HS-5 (cell line): ENCODE measurements around the gene ANP32E.
"Not testable (repeated sequence)": the region's sequence is repeated elsewhere in the genome, so short reads cannot be mapped to it uniquely, and the experiment has no call there.

ENCODE experiments used
- DNase-seq: peaks from one replicate; pipeline ENCODE4 v3.0.0-alpha.2; 2012; ENCODE audit warnings: low read depth

Gene ANP32E

DNA sequence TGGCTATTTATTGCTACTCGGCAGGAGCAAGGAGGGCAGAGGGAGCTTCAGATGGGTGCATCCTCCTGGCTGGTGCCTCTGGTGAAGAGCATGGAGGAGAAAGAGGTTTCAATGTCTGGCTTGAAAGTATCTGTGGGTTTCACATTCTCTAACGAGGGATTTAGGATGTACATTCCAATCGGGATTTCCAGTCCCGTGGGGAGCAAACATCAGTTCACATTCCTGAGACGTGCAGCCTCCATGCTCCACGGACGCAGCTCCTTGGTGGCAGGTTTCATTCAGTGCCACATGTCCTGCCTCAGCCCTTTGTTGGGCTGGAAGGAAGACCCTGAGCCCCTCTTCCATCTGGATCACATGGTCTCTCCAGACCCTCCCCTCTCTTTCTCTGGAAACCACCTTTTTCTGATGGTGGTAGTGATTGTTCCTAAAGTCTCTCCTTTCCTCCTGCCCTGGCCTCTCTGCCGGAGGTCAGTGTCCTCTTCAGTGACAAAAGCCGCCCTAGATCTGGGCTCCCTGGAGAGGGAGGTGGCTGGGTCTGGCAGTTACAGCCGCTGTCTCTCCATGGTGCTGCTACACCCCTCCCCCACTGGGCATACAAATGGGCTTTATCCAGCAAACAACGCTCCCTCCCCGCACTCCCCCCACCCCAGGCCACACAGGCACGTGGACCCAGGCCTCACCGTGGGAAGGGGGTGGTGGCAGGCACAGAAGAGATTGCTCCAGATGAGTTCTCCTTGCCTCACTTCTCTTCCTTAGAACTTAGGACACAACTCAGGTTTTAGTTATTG is 20.8 kb upstream of the ANP32E start:
- DNase-seq: no peak

DNA sequence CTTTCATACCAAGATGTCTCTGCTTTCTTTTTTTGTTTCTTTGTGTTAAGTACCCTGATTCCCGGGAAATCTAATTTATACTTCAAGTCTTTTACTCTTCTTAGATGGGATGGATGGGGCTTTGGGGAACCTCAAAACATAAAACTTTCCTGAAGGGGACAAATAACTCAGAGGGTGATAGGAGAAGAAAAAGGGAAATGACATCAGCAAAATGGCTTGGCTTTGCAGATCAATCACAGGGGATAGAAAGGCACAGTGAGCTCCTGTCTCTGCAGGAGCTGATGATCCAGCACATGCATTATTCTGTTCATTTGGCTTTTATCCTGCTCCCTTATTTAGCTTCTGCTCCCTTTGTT is 20.3 kb upstream of the ANP32E start:
- no peak for DNase-seq

DNA sequence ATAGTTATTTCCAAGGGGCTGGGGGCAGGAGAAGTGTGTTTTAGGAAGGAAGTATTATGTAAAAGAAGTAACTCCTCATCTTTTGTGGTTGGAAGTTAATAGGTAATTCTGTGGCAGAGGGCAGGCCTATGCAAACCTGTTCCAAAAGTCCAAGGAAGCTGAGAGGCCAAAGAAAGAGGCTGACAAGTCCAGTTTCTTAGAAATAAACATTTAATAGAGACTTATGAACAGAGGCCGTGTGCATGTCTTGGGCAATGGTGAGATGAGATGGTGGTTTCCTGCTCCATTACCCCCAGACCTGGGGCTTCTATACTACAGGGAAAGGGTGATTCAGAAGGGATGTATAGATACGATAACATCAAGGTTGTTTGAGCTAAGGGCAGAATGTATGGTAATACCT is 14.0 kb upstream of the ANP32E start:
- no peak for DNase-seq

DNA sequence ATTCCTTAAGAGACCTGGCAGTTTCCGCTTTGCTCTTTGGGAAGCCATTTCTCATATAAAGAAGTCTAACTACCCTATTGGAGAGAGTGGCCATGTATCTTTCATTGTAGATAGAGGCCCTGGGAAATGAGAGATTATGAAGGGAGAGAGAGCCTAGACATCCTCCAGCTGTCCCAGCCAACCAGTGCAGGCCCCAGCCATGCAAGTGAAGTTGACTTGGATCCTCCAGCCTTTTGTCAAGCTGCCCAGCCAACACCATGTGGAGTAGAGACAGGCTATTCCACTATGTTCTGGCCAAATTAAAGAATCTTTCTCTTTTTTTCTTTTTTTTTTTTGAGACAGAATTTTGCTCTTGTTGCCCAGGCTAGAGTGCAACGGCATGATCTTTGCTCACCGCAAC is 7.1 kb upstream of the ANP32E start:
- DNase-seq: no peak

DNA sequence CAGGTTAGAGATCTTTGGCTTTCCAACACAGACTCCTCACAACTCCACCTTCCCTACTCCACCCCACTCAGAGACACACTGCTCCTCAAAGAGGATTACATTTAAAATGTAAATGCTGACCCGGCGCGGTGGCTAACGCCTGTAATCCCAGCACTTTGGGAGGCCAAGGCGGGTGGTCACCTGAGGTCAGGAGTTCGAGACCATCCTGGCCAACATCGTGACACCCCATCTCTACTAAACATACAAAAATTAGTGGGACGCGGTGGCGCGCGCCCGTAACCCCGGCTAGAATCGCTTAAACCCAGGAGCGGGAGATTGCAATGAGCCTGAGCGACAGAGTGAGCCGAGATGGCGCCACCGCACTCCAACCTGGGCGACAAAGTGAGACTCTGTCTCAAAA is 1.8 kb upstream of the ANP32E start:
- DNase-seq: no peak

DNA sequence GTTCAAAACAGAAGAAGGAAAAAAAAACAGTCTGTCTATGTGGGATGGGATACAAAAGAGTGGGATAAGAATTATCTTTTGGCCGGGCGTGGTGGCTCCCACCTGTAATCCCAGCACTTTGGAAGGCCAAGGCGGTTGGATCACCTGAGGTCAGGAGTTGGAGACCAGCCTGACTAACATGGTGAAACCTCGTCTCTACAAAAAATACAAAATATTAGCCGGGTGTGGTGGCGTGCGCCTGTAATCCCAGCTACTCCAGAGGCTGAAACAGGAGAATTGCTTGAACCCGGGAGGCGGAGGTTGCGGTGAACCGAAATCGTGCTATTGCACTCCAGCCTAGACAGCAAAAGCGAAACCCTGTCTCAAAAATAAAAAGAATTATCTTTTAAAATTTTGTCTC is 1.3 kb upstream of the ANP32E start:
- not testable (repeated sequence) for DNase-seq

DNA sequence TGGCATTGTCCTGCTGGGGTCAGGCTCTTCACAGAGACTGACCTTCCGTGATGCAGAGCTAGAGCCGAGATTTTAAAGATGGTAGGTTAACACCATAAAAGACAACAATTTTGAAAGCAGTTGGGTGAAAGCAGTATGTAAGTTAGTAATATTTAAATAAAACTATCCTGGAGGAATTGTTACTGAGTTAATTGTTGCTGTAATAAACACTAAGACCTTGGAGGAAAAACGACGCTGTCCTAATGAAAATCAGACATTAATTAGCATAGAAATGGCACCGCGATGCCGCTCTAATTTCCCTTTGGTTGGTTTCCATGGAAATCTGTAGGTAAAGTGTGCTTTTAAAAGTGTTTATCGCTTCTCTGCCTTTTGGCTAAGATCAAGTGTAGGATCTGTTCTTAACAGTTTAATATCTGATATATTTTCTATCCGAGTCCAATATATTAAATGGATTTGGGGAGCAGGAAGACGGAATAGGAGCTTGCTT is 745 bp upstream of the ANP32E start:
- no peak for DNase-seq

DNA sequence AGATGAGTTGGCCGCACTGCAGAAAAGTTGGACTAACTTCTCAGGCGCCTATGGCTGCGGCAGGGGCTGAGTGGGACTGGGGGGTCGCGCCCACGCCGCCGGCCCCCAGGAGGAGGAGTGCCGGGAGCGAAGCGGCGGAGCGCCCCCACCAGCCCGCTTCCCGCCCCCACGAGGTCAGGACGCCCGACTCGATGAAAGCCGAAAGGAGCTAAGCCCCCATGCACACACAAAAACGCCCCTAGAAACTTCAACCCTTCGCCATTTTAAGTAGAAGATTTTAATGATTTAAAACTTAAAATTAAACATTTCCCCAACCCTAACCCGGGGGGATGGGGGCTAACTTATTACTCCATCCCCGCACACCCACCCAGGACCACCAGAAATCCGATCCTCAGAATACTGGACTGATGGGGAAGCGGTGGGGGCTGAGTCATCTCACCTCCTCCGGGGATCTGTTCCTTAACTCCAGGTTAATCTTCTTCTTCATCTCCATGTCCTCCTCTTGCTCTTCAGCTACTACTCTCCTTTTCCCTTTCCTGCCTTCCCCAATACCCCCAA is 539 bp downstream of the ANP32E start:
- no peak for DNase-seq

DNA sequence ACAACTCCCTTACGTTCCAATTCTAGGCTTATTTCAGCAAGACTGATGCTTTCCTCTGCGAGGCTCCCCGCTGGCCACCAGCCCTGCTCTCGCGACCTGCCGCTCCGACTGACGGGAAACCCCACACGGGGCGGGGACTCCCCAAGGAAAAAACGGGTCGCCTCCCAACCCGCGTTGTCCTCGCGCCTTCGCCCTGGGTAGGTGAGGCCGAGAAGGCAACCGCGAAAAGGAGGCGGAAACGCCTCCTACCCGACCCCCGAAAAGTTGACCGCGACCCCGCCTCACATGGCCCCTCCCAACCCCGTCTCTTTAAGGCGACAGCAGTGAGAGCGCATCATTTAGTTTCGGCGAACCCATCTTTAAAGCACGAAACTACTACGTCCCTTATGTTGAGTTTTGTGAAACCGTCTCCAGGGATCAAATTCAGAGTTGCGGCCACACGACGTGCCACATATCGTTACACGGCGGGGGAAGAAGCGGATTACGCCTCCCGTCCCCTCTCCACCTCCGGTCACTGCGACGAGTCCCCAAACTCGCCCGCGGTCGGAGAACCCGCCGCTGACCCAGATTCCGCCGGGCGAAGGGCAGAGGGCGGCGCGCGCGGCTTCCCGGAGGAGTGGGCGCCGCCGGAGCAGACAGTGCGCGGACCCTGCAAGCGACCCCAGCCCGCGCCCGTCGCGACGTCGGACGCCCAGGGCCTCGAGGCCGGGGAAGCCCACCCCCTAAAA is 1.2 kb downstream of the ANP32E start:
- DNase-seq: no peak

DNA sequence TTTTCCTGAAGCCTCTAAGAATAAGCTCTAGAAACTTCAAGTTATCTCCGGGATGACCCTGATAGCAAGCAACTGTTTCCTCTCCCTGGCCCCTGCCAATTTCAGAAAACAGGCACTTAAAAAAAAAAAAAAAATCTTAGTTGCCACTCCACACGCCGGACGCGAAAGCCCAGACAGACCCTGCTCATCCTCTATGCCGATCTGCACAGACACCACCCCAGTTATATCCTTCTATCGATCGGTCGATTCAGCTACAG is 1.7 kb downstream of the ANP32E start:
- no peak for DNase-seq

DNA sequence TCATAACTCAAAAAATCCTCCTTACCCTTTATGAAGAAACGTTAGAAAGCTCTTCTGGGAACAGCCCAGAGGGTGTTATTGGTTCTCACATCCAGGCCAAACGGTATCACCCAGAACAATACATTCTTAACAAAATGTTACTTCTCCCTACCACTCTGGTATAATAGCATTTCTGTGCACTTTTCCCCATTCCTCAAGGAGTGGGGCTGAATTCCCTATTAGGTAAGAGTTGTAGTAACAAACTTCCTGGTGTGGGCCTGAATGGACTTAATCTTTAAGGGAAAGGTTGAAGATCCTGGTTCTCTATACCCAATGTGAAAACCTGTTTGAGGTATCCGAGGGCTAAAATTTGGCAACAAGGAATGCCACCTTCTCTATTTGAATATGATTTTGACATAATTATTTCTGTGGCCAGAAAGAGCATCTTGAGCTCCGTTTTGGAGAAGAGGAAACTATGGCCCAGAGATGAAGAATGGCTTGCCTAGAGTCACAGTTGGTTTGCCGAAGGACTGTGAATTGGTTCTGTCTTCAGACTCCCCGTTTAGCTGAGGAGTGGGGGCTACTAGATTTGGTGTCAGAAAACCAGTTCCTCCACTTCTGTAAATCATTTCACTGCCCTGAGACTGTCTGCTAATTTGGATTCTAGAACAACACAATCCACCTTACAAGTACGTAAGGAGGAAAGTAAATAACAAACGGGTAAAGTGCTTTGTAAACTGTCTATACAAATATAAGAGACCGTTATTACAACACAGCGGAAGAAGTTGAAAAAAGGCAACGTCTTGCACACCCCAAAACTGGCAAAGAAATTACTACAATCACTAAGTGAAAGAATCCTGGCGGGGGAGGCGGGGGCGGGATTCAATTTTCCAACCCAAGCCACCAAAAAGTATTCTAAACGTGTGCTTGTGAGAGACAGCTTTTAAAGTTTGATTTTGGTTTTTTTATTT is 2.3 kb downstream of the ANP32E start:
- DNase-seq: no peak

DNA sequence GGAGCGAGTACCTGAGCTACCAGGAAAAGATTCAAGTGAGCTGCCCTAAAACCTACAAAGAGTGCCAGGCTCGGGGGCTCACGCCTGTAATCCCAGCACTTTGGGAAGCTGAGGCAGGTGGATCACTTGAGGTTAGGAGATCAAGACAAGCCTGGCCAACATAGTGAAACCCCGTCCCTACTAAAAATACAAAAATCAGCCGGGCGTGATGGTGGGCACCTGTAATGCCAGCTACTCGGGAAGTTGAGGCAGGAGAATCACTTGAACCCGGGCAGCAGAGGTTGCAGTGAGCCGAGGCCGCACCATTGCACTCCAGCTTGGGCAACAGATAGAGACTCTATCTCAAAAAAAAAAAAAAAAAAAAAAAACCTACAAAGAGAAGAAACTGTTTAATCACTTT is 3.0 kb downstream of the ANP32E start:
- not testable (repeated sequence) for DNase-seq

DNA sequence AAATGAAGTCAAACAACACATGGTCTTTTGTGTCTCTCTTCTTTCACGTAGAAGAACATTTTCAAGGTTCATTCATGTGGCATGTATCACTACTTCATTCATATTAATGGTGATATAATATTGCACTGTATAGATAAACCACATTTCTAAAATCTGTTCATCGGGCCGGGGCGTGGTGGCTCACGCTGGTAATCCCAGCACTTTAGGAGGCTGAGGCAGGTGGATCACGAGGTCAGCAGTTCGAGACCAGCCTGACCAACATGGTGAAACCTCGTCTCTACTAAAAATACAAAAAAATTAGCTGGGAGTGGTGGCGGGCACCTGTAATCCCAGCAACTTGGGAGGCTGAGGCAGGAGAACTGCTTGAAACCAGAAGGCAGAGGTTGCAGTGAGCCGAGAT is 7.7 kb downstream of the ANP32E start:
- DNase-seq: not testable (repeated sequence)

DNA sequence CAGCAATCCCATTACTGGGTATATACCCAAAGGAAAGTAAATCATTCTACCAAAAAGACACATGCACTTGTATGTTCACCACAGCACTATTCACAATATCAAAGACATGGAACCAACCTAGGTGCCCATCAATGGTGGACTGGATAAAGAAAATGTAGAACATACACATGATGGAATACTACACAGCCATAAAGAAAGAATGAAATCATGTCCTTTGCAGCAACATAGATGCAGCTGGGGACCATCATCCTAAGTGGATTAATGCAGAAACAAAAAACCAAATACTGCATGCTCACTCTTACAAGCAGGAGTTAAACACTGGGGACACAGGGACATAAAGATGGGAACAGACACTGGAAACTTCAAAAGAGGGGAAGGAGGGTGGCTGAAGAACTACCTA is 8.7 kb downstream of the ANP32E start:
- DNase-seq: no peak

DNA sequence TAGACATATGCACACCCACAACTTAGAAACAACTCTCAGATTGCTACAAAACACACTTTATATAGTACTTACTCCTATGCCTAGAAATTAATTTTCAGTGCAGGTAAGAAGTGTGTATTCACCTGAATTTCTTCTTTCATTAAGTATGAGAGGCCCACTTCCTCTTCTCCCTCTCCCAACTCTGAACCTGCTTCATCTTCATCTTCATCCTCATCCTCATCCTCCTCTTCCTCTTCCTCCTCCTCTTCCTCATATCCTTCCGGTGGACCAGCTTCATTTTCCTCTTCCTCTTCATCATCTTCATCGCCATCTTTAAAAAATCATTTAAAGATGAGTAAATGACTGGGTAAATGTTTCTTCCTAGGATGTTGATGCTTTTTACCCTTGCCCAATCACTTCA is 9.4 kb downstream of the ANP32E start:
- DNase-seq: no peak

DNA sequence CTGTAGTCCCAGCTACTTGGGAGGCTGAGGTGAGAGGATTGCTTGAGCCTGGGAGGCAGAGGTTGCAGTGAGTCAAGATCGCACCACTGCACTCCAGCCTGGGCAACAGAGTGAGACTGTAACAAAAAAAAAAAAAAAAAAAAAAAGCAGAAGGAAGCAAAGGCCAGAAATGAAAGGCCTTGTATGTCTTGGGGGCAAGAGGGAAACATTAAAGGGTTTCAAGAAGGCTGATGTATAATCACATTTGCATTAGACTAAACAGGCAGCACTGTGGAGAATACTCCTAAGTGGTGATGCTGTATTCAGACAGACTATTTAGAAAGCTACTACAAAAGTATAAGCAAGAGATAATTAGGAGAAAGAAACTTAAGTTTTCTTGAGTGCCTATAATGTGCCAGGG is 10.4 kb downstream of the ANP32E start:
- DNase-seq: no peak

DNA sequence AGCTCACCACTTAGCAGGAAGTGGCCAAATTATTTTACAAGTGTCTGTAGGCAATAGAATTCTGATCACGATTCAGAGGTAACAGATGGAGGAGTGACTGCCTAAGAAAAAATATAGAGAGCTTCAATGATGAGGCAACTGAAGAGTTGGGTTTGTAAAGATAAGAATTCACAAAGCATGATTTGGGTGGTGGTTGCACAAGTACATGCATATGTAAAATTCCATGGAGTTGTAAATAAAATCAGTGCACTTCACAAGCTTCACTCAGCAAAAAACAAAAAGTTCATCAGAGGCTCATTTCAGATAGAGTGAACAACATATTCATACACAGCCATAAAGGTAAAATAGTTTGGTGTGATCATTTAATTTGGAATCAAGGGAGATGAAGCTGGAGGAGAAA is 10.9 kb downstream of the ANP32E start:
- DNase-seq: no peak

DNA sequence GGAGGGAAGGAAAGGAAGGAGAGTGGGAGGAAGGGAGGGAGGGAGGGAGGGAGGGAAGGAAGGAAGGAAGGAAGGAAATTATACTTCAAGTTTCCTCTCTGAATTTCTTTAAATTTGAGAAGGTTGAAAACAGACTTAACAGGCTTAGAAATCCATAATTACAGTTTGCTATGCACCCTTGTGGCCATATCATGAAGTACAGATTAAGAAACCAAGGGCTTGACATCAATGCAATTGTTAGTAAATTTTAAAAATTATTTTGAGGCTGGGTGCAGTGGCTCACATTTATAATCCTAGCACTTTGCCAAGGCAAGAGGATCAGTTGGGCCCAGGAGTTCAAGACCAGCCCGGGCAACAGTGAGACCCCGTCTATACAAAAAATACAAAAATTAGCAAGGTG is 14.4 kb downstream of the ANP32E start:
- DNase-seq: no peak

DNA sequence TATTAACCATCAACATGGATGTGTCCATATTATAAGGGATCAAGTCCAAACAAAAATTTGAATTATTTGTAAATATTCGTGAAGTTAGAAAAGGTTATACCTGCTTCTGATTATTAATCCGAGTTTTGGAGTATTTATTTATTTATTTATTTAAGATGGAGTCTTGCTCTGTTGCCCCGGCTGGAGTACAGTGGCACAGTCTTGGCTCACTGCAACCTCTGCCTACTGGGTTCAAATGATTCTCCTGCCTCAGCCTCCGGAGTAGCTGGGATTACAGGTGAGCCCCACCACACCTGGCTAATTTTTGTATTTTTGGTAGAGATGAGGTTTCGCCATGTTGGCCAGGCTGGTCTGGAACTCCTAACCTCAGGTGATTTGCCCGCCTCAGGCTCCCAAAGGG is 20.1 kb downstream of the ANP32E start:
- DNase-seq: not testable (repeated sequence)

DNA sequence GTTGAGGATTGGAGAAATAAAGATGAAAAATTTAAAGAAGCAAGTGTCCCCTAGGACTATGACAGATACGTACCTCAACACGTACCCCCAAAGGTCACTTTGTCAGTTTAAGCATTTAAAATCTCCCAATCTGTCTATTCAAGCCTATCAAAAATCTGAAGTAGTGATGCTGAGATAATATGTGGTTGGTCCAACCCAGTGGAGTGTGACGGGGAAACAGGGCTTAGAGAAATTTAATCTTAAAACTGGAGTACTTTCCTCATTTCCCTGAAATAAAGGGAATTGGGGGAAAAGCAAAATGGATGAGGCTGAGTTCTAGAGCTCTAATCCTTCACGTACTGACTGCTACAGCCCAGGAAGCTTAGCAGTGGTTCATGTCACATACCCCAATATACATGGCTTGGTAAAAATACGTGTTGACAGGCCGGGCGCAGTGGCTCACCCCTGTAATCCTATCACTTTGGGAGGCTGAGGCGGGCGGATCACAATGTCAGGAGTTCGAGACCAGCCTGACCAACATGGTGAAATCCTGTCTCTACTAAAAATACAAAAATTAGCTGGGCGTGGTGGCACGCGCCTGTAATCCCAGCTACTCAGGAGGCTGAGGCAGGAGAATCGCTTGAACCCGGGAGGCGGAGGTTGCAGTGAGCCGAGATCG is 21.7 kb downstream of the ANP32E start:
- not testable (repeated sequence) for DNase-seq

DNA sequence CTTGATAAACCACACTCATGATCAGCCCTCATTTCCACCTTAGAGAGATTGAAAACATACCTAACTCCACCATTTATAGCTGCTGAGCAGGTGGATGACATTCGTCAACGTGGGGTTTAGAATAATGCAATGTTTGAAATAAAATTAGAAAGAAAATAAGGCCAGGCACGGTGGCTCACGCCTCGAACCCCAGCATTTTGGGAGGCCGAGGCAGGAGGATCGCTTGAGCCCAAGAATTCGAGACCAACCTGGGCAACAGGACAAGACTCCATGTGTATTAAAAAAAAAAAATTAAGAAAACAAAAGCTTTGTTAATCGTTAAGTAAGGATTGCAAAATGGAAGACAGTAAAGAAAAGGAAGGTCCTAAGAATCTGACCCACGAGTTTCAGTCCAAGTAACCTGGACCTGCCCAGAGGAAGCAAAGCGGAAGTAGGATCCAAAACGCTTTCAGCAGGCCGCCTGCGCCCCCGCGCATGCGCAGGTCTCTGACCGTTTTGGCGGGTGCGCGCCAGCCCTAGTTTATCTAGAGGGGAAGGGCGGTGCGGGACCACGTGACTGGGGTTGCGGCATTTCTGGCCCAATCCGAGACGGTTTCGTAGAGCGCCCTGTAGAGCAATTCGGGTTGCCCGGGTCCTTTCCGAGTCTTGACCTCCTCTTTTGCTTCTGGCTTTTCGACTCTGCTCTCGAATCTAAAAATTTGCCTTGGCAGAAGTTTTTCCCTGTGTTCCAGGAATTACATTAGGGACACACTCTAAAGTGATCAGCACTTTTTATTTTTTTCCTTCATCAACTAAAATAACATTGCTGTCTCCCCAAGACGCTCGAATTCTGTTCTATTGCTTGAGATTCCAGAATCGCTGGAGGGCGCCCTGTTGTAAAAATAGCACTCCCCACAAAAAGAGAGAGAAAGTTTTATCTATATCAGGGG is 22.5 kb downstream of the ANP32E start:
- no peak for DNase-seq
